Measurements from ENCODE around the gene SYT2. TPM values are rescaled to one million over a fixed set of nuclear protein-coding genes. Genes with fewer than 3 reads are reported as not detected.
"Not testable (repeated sequence)": the region's sequence is repeated elsewhere in the genome, so short reads cannot be mapped to it uniquely, and the experiment has no call there.

SYT2 gene
- total RNA-seq, 6 donors from 2014 or later, result 0.14 TPM; not detected in 5

DNA sequence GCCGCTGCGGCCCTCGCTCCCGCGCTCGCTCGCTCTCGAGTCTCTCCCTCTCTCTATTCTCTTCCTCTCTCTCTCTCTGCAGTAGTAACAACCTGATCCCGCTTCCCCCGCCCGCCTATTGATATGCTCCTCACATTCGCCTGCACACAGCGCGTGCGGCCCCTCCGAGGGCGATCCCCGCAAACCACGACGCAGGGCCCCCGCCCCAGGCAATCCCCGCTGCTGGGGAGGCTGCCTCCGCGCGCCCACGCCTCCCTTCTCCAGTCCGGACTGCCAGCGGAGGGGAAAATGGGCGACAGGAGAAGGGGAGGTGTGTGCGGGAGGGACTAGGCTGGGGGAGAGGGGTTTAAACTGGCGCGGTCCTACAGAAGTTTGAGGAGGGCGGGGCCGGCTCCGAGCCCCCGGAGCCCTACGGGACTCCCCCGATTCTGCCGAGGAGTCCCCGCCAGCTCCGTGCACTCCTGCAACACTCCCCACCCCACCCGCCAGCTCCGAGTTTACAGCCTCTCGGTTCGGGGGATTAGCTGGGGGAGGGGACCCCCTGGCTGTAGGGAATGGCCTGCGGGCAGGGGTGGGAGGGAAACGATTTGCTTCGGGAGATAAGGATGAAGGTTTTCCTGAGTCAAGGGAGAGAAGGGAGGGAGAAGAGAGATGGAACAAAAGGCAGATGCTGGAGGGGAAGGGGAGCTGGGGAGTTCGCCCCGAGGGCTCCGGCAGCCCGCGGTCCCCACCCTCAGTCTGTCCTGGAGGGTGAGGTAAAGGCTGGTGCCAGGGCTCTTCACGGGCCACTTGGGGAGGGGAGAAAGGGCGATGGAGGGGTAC, 66.6 kb downstream of the SYT2 start:
- TF ChIP-seq POLR2A (IDR thresholded peaks at IDR 0.05), result no peak
- no peak for TF ChIP-seq EP300 (IDR thresholded peaks at IDR 0.05)
- TF ChIP-seq CTCF (IDR thresholded peaks at IDR 0.05), result no peak
- no peak for TF ChIP-seq POLR2AphosphoS5 (IDR thresholded peaks at IDR 0.05)
- peaks cover 0 to 28% (median 16%) of the 10 kb centered on the region in 4 donors for H3K27me3 ChIP-seq

GRCh38 chr1:202642619-202643291, 67.5 kb downstream of the SYT2 start:
- Histone ChIP-seq H3K27me3 (peaks cover 0 to 28% (median 16%) of the 10 kb centered on the region in 4 donors), H3K27ac (no peak overlapping the region), H3K4me3 (peak overlapping the region in 3 of 4 donors; percentile 25 to 40 (median 36)), H3K36me3 (no peaks in the 10 kb centered on the region), H3K4me1 (peaks cover 17 to 31% (median 23%) of the 10 kb centered on the region in 4 donors), H3K9me3 (no peaks in the 10 kb centered on the region)
- ATAC-seq (ENCODE audit: low FRiP score in 2 of 2) (peak in 1 of 2 donors; percentile 41), DNase-seq (peak in 1 of 2 donors; percentile 80)
- TF ChIP-seq POLR2AphosphoS5 (IDR thresholded peaks at IDR 0.05) (no peak), EP300 (IDR thresholded peaks at IDR 0.05) (no peak), CTCF (IDR thresholded peaks at IDR 0.05) (no peak), POLR2A (IDR thresholded peaks at IDR 0.05) (no peak)
- 1 to 3% methylated on average over 14 to 36 of the region's 58 CpGs for WGBS, 2 donors

More for the DNA sequence above, 66.6 kb downstream of the SYT2 start:
- ATAC-seq (ENCODE audit: low FRiP score in 2 of 2) (peak in 1 of 2 donors; percentile 40), DNase-seq (peak in 1 of 2 donors; percentile 83)
- Histone ChIP-seq H3K4me3 (peak overlapping the region in 3 of 4 donors; percentile 25 to 40 (median 36)), H3K4me1 (peaks cover 17 to 31% (median 23%) of the 10 kb centered on the region in 4 donors), H3K36me3 (no peaks in the 10 kb centered on the region), H3K27ac (no peak overlapping the region), H3K9me3 (no peaks in the 10 kb centered on the region)
- 1% methylated on average over 36 to 55 of the region's 55 CpGs for WGBS, 2 donors

- Histone ChIP-seq H3K36me3 (no peaks in the 10 kb centered on the region), H3K27me3 (peaks cover 0 to 28% (median 16%) of the 10 kb centered on the region in 4 donors), H3K4me1 (peaks cover 17 to 31% (median 23%) of the 10 kb centered on the region in 4 donors), H3K9me3 (no peaks in the 10 kb centered on the region), H3K27ac (no peak overlapping the region), H3K4me3 (peak overlapping the region in 2 of 4 donors; percentile 25 to 40)
- DNase-seq (no peak), ATAC-seq (ENCODE audit: low FRiP score in 2 of 2) (no peak)
- TF ChIP-seq POLR2A (IDR thresholded peaks at IDR 0.05), result no peak
- TF ChIP-seq EP300 (IDR thresholded peaks at IDR 0.05), result no peak
- no peak for TF ChIP-seq POLR2AphosphoS5 (IDR thresholded peaks at IDR 0.05)
- no peak for TF ChIP-seq CTCF (IDR thresholded peaks at IDR 0.05)
- WGBS, 2 donors, result 32 to 34% methylated on average over 16 to 17 of the region's 20 CpGs
These were observed 68.0 kb downstream of the SYT2 start for GRCh38 chr1:202642212-202642611.

- Histone ChIP-seq H3K4me3 (no peak overlapping the region), H3K36me3 (no peaks in the 10 kb centered on the region), H3K4me1 (peaks cover 17 to 28% (median 23%) of the 10 kb centered on the region in 4 donors), H3K9me3 (no peaks in the 10 kb centered on the region), H3K27ac (no peak overlapping the region), H3K27me3 (peaks cover 0 to 26% (median 16%) of the 10 kb centered on the region in 4 donors)
- 67 to 76% methylated on average over 9 of the region's 9 CpGs for WGBS, 2 donors
- ATAC-seq (ENCODE audit: low FRiP score in 2 of 2) (no peak), DNase-seq (no peak)
- no peak for TF ChIP-seq EP300 (IDR thresholded peaks at IDR 0.05)
- no peak for TF ChIP-seq POLR2AphosphoS5 (IDR thresholded peaks at IDR 0.05)
- TF ChIP-seq POLR2A (IDR thresholded peaks at IDR 0.05), result no peak
- TF ChIP-seq CTCF (IDR thresholded peaks at IDR 0.05), result no peak
These were observed 70.8 kb downstream of the SYT2 start for GRCh38 chr1:202639500-202639899.

- H3K36me3 ChIP-seq; DNase-seq; H3K4me3 ChIP-seq; H3K27ac ChIP-seq; H3K9me3 ChIP-seq; ATAC-seq (ENCODE audit: low FRiP score in 2 of 2): not testable (repeated sequence)
- Histone ChIP-seq H3K4me1 (peaks cover 16 to 21% (median 17%) of the 10 kb centered on the region in 4 donors), H3K27me3 (peaks cover 0 to 19% (median 13%) of the 10 kb centered on the region in 4 donors)
- 55 to 64% methylated on average over 9 of the region's 9 CpGs for WGBS, 2 donors
These were observed 71.5 kb downstream of the SYT2 start for GRCh38 chr1:202638701-202639305.
